ENCODE data around the gene EPB41L2. TPM values are rescaled to one million over a fixed set of nuclear protein-coding genes. Genes with fewer than 3 reads are reported as not detected.

The EPB41L2 gene
- total RNA-seq, 1 donor from 2014 or later = 61.8 TPM

GRCh38 chr6:131022691-131023090 lies 40.4 kb downstream of the EPB41L2 start:
- DNase-seq (ENCODE audit: low spot score) = no peak
- peaks cover 5% of the 10 kb centered on the region for H3K9me3 Mint-ChIP-seq
- Histone ChIP-seq H3K9ac (no peak overlapping the region), H4K20me1 (ENCODE audit: low read depth) (no peaks in the 10 kb centered on the region), H3K9me3 (ENCODE audit: low read depth) (no peaks in the 10 kb centered on the region), H3K4me2 (no peak overlapping the region), H3K27me3 (no peaks in the 10 kb centered on the region), H2AFZ (replicated peaks) (no peak overlapping the region), H3K4me1 (no peaks in the 10 kb centered on the region), H3K4me3 (no peak overlapping the region), H3K79me2 (ENCODE audit: low read depth) (peaks cover 9% of the 10 kb centered on the region), H3F3A (ENCODE audit: low read depth) (no peaks in the 10 kb centered on the region), H3K27ac (no peak overlapping the region), H3K36me3 (no peaks in the 10 kb centered on the region)
- H3K4me1 Mint-ChIP-seq = no peaks in the 10 kb centered on the region
- peaks cover 6% of the 10 kb centered on the region for H3K36me3 Mint-ChIP-seq
- H3K27ac Mint-ChIP-seq = no peak overlapping the region
- TF ChIP-seq EZH2phosphoT487 (IDR thresholded peaks at IDR 0.05) = no peak
- no peak for TF ChIP-seq CTCF (IDR thresholded peaks at IDR 0.05)
- no peak for TF ChIP-seq EZH2 (IDR thresholded peaks at IDR 0.05)
- H3K27me3 Mint-ChIP-seq (ENCODE audit: insufficient read depth, low read depth) = no peaks in the 10 kb centered on the region
- no peak overlapping the region for H3K4me3 Mint-ChIP-seq

- no peaks in the 10 kb centered on the region for H3K27me3 ChIP-seq
- no peaks in the 10 kb centered on the region for H3K4me1 ChIP-seq
- Mint-ChIP-seq H3K4me1 (peaks cover 2% of the 10 kb centered on the region), H3K36me3 (peaks cover 6% of the 10 kb centered on the region), H3K27ac (no peak overlapping the region), H3K27me3 (ENCODE audit: insufficient read depth, low read depth) (no peaks in the 10 kb centered on the region), H3K4me3 (no peak overlapping the region), H3K9me3 (peaks cover 5% of the 10 kb centered on the region)
- no peaks in the 10 kb centered on the region for H4K20me1 ChIP-seq (ENCODE audit: low read depth)
- H3K27ac ChIP-seq = no peak overlapping the region
- no peak overlapping the region for H3K4me3 ChIP-seq
- TF ChIP-seq EZH2 (IDR thresholded peaks at IDR 0.05) = no peak
- H3K79me2 ChIP-seq (ENCODE audit: low read depth) = peaks cover 32% of the 10 kb centered on the region
- H3F3A ChIP-seq (ENCODE audit: low read depth) = no peaks in the 10 kb centered on the region
- no peak overlapping the region for H3K4me2 ChIP-seq
- H3K9me3 ChIP-seq (ENCODE audit: low read depth) = no peaks in the 10 kb centered on the region
- DNase-seq (ENCODE audit: low spot score) = no peak
- no peak overlapping the region for H3K9ac ChIP-seq
- H3K36me3 ChIP-seq = no peaks in the 10 kb centered on the region
- no peak overlapping the region for H2AFZ ChIP-seq (replicated peaks)
These were observed 45.1 kb downstream of the EPB41L2 start for GRCh38 chr6:131017962-131018361.

GRCh38 chr6:131015630-131016263 lies 47.3 kb downstream of the EPB41L2 start:
- Histone ChIP-seq H3K4me2 (no peak overlapping the region), H3K79me2 (ENCODE audit: low read depth) (peaks cover 45% of the 10 kb centered on the region), H4K20me1 (ENCODE audit: low read depth) (no peaks in the 10 kb centered on the region), H3K4me3 (no peak overlapping the region), H3K36me3 (no peaks in the 10 kb centered on the region), H3K4me1 (no peaks in the 10 kb centered on the region), H3K27ac (no peak overlapping the region), H3F3A (ENCODE audit: low read depth) (no peaks in the 10 kb centered on the region), H2AFZ (replicated peaks) (no peak overlapping the region), H3K9me3 (ENCODE audit: low read depth) (no peaks in the 10 kb centered on the region), H3K9ac (no peak overlapping the region), H3K27me3 (no peaks in the 10 kb centered on the region)
- Mint-ChIP-seq H3K9me3 (peaks cover 3% of the 10 kb centered on the region), H3K27ac (no peak overlapping the region), H3K27me3 (ENCODE audit: insufficient read depth, low read depth) (no peaks in the 10 kb centered on the region), H3K4me3 (no peak overlapping the region), H3K4me1 (peaks cover 2% of the 10 kb centered on the region), H3K36me3 (no peaks in the 10 kb centered on the region)
- no peak for TF ChIP-seq CTCF (IDR thresholded peaks at IDR 0.05)
- no peak for TF ChIP-seq EZH2 (IDR thresholded peaks at IDR 0.05)
- no peak for TF ChIP-seq EZH2phosphoT487 (IDR thresholded peaks at IDR 0.05)
- no peak for DNase-seq (ENCODE audit: low spot score)

GRCh38 chr6:131015025-131015591 lies 47.9 kb downstream of the EPB41L2 start:
- TF ChIP-seq EZH2 (IDR thresholded peaks at IDR 0.05) = no peak
- no peak for TF ChIP-seq EZH2phosphoT487 (IDR thresholded peaks at IDR 0.05)
- no peak for TF ChIP-seq CTCF (IDR thresholded peaks at IDR 0.05)
- no peak overlapping the region for H3K27ac Mint-ChIP-seq
- Histone ChIP-seq H4K20me1 (ENCODE audit: low read depth) (no peaks in the 10 kb centered on the region), H2AFZ (replicated peaks) (no peak overlapping the region), H3F3A (ENCODE audit: low read depth) (no peaks in the 10 kb centered on the region), H3K4me2 (no peak overlapping the region), H3K79me2 (ENCODE audit: low read depth) (peaks cover 46% of the 10 kb centered on the region), H3K27me3 (no peaks in the 10 kb centered on the region), H3K9ac (no peak overlapping the region), H3K4me1 (no peaks in the 10 kb centered on the region), H3K36me3 (no peaks in the 10 kb centered on the region), H3K9me3 (ENCODE audit: low read depth) (no peaks in the 10 kb centered on the region), H3K27ac (no peak overlapping the region), H3K4me3 (no peak overlapping the region)
- H3K36me3 Mint-ChIP-seq = no peaks in the 10 kb centered on the region
- no peaks in the 10 kb centered on the region for H3K27me3 Mint-ChIP-seq (ENCODE audit: insufficient read depth, low read depth)
- peaks cover 2% of the 10 kb centered on the region for H3K4me1 Mint-ChIP-seq
- H3K9me3 Mint-ChIP-seq = peaks cover 5% of the 10 kb centered on the region
- no peak overlapping the region for H3K4me3 Mint-ChIP-seq
- DNase-seq (ENCODE audit: low spot score) = no peak
